HT-29 (cell line): Measurements from ENCODE around the gene WNT8B. TPM values are rescaled to one million over a fixed set of nuclear protein-coding genes. Genes with fewer than 3 reads are reported as not detected.
A peak's percentile ranks its signal among the peaks of the same experiment; 100 is the strongest.

Experiments used
- DNase-seq: peaks from one replicate; pipeline ENCODE4 v3.0.0-alpha.2; 2015; ENCODE audit warnings: low spot score
- total RNA-seq: library from RNA; depleted of rRNA; stranded (reverse); fragments of >200 nt; shearing (Covaris generic); gene quantifications from 2 replicates; pipeline ENCODE4 v1.2.3, GENCODE V29; 2014; rRNA removed

WNT8B gene, protein sequence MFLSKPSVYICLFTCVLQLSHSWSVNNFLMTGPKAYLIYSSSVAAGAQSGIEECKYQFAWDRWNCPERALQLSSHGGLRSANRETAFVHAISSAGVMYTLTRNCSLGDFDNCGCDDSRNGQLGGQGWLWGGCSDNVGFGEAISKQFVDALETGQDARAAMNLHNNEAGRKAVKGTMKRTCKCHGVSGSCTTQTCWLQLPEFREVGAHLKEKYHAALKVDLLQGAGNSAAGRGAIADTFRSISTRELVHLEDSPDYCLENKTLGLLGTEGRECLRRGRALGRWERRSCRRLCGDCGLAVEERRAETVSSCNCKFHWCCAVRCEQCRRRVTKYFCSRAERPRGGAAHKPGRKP
- total RNA-seq: 0.03 and 0.23 TPM in 2 replicates

DNA sequence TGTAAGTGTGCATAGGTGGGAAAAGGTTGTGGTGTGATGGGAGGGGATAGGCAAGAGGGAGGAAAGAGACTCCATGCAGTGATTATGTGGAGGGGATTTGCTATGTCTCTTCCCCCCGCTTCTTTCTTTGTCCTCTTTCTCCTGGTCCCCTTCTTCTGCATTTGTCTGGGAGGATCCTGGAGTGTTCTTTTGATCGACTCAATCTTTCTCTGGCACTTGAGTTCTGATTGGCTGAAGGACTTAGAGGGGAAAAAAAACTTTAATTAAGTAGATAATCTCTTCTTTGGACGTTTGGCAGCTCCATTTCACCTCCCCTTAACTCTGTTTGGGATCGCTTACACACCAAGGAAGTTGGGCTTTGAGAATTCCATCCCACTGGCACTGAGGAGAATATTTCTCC is at the start of gene WNT8B:
Gene WNT8B (plus strand): TSS at position 301 of the 400 bp plus-strand sequence. CDS start 160 bp downstream, outside the sequence.
- DNase-seq: no peak

DNA sequence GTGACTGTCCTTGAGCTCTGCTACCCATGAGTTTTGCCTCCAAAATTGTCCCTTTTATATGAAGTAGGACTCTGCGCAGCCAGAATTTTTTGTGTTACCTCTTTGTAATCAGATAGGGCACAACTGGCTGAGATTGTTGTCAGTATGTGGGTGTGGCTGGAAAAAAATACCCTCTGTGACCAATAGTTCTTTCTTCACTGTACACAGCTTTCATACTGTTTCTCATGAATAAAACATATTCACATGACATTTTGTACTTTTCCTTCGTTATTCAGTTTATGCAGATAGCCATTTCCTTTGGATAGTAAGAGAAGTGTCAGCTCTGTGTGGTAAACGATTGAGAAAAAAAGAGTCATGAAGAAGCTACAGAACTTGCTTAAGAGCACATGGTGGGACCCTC is 49.6 kb upstream of the WNT8B start:
- DNase-seq: no peak

DNA sequence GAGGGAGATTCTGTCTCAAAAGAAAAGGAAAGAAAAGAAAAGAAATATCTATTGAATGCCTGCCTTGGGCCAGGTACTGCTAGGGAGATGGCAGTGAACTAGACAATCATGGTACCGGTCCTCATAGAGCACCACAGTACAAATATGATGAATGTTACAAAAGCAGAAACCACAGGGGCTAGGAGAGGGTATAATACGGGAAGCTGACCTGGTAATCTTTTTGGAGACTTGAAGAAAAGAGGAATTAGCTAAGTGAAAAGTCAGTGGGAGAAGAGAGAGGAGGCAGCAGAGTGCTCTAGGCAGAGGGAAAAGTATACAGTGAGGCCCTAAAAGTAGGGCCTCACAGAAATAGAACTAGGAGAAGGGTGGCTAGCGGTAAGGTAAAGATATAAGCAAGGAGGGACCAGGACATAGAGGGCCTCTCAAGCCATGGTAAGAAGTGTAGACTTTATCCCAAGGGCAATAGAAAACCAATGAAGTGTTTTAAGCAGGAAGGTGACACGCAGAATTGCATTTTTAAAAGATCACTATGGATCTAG is 42.8 kb upstream of the WNT8B start:
- DNase-seq: no peak

DNA sequence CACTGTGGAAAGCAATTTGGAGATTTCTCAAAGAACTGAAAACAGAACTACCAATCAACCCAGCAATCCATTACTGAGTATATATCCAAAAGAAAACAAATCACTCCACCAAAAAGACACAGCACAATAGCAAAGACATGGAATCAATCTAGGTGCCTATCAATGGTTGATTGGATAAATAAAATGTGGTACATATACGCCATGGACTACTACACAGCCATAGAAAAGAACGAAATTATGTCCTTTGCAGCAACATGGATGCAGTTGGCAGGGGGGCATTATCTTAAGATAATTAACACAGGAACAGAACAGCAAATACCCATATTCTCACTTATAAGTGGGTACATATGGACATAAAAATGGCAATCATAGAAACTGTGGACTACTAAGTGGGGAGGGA is 35.4 kb upstream of the WNT8B start:
- no peak for DNase-seq

DNA sequence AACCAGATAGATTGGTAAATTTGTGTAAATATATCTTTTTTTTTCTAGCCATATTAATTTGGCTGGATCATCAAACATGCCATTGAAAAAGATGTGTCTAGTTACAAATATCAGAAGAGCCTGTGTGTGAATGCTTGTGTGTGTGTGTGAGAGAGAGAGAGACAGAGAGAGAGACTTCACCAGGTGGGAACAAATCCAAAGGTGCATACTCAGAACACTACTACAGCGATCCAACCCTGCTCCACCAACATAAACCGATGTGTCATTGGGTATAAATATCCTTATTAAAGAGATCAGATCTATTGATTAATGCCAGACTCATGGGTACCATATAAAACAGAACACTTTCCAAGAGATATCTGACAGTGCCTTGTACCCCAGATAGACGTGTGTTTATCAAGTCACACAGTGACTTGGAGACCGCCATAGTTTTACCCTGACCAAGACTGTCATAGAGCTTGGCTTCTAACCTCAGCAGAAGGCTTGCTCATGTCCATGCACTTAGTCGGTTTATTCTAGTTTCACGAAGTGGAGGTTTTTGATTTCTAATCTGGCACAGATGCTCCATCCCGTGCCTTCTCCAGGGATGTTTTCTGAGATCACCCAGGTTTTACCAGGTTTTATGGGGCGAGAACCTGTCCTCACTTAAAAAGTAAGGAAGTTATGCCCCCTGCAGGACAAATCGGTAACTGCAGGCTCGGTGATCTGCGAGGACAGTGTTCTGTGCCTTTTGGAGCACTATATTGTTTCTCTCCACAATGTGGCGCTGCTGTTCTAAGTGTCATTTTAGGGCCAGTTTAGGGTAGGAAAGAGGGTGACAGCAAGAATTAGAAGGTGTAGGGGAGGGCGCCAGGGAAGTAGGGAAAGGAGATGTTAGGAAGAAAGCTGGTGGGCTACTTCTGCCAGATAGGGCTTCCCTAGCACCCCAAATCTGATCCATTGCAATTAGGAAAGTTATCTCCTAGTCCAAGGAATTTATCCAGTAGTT is 29.3 kb upstream of the WNT8B start:
- DNase-seq: peak; percentile 98

DNA sequence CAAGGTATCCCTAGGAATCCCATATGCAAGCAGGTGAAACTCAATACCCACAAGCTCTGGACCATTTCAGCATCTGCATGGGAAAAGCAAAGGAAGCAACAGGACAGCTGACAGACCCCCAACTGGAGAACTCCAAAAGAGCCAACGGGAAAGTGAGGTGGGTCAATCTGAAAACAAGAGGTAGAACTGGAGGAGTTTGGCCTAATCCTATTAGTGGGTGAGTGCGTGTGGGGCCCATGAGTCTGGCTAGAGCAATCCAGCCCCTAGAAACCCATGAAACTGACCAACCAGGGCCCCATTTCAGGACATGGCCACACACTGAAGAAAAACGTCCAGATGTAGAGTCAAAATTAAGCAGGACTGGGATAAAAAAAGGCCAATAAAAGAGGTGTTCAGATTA is 26.6 kb upstream of the WNT8B start:
- DNase-seq: no peak

DNA sequence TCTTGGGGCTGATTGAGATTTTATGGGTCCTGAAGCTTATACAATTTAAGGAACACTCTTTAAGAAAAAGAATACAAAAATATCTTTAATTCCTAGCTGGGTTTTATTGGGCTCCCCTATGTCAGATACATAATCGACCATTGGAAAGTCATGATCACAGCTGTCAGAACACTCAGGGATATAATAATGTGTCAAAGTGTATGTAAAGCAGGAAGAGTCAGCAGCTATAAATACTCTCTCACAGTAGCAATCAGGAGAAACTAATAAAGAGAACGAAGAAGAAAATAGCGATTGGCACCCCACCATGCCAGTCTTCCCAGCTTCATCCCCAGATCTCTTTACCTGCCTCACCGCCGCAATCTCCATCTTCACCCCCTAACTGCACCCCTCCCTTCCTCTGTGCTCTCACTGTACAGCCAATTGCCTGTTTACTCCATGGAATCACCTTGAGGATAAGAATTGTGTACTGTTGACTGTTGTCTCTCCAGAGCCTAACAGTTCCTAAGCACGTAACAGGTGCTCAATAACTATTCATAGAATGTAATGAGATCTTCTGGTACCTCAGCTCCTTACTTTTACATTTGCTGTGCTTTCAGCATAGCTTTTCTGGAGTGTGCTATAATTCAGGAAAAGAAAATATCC is 24.0 kb upstream of the WNT8B start:
- no peak for DNase-seq

DNA sequence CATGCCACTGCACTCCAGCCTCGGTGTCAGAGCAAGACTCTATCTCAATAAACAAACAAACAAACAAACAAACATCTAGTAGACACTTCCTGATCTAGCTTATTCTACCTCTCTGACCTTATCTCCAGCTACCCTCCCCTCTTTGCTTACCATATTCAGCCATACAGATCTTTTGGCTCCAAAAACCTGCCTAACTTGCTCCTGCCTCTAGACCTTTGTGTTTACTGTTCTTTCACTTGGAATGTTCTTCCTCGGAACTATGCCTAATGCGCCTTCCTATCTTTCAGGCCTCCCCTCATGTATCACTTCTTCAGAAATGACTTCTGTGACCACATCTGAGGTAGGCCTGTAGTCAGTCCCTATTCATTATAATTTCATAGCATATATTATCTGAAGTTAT is 20.3 kb upstream of the WNT8B start:
- peak; percentile 2 for DNase-seq

DNA sequence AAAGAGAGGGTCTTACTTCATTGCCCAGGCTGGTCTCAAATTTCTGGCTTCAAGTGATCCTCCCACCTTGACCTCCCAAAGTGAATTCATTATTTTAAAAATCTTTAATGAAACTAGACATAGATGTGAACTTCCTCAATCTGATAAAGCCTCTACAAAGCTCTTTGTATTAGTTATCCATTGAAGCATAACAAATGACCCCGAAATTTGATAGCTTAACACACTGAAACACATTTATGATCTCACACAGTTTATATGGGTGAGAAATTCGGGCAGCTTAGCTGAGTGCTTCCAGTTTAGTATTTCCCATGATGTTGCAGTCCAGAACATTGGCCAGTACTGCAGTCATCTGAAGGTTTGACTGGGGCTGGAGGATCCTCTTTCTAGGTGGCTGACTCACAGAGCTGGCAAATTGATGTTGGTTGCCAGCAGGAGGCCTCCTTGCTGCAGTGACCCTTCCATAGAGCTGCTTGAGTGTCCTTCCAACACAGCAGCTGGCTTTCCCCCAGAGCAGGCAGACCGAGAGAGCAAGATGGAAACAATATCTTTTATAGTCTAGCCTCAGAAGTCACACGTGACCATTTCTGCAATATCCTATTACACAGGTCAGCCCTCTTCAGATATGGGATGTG is 16.6 kb upstream of the WNT8B start:
- peak; percentile 58 for DNase-seq

DNA sequence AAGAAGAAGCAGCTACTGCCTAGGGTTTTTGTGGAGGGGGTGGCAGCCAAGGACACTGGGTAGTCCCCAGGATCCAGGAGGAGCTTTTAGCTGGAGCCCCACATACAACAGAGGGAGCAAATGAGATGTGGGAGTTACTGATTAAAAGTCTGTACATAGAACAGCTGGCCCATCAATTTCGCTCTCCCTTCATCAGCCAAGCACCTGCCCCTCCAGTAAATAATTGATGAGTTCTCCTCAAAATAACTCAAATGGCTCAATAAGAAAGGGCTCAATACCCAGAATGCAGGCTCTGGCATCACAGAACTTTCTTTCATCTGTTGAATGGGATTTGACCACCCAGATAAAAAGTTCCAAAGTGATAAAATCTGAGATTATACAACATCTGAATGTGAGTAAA is 15.1 kb upstream of the WNT8B start:
- no peak for DNase-seq

DNA sequence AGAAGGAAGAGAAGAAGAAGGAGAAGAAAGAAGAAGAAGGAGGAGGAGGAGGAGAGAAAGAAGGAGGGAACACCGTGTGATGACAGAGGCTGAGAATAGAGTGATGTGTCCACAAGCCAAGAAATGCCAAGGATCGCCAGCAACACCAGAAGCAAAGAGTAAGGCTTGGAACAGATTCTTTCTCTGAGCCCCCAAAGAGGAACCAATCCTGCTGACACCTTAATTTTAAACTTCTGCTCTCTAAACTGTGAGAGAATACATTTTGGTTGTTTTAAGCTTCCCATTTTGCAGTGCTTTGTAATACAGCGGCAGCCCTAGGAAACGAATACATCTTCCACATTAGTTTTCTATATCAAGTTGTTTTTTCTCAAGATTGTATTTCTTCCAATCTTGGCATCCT is 13.9 kb upstream of the WNT8B start:
- DNase-seq: no peak

DNA sequence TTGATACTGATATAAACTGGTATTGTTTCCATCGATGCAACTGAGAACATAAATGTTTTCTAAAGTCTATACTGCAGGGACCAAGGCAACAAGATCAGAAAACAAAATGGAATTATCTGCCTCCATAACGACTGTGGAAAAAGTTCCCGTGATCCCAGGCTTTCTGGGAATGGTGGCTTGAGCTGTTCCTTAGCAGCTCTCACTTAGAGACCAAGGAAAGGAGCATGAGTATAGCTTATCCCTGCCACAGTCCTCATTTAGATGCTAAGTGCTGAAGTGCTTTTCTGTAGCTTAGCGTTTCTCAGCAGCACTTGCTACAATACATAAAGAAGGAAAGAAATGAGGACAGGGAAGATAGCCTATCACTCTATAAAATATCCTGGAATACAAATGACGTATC is 5.5 kb downstream of the WNT8B start:
- DNase-seq: no peak

DNA sequence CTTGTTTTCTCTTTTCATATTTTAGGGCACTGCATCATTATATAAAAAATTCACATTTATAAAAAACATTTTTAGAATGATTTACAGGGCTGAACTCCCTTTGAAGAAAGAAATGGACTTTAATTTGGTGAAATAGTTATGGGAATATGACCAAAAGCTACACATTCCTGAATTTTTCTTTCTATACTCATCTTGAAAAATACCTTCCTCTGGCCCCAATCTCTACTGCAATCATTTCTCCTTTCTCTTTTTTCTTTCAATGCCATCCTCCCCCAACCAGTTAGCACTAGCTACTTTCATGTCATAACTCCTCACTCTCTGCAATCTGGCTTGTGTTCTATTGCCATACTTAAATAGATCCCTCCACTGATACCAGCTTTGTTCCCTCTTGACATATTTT is 6.2 kb downstream of the WNT8B start:
- no peak for DNase-seq

DNA sequence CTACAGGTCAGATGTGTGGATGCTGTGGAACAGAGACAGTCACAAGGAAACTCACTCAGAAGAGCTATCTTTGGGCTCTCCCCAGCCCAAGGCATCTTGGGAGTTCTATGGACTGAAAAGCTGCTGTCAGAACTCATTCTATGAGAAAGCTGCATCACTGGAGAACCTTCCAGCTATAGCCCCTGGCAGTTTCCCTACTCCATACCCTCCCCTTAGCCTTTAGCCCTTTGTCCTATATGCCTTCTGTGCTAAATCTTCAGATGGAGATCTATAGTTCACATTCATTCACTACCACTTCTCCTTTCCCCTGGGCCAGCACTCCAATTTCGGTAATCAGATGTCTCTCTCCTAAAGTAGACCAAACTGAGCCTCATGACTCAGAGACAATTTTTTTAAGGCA is 6.9 kb downstream of the WNT8B start:
- no peak for DNase-seq

DNA sequence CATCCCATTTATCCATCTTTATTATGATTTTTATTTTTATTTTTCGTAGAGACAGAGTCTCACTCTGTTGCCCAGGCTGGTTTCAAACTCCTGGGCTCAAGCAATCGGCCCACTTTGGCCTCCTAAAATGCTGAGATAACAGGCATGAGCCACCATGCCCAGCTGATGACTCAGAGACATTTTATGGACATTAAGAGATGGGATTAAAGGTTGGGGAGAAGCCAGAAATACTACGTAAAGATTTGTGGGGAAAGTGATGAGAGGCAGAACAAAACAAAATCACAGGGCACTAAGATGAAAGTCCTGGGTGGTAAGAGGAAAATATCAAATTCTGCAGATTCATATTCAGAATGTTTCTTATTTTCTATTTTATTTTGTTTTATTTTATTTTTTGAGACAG is 7.6 kb downstream of the WNT8B start:
- no peak for DNase-seq

DNA sequence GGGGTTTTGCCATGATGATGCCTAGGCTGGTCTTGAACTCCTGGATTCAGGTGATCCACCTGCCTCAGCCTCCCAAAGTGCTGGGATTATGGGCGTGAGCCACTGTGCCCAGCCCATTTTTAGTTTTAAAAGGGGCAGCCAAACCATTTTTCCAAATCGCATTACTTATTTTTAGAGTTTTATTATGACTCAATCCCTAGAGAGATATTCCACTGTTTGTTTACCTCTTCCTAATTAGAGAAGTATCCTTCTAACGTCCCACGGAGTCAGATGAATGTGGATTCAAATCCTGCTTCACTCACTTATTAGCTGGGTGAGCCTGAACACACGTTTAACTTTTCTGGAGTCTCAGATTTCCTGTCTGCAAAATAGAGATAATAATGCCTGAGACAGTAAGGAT is 15.2 kb downstream of the WNT8B start:
- DNase-seq: no peak

DNA sequence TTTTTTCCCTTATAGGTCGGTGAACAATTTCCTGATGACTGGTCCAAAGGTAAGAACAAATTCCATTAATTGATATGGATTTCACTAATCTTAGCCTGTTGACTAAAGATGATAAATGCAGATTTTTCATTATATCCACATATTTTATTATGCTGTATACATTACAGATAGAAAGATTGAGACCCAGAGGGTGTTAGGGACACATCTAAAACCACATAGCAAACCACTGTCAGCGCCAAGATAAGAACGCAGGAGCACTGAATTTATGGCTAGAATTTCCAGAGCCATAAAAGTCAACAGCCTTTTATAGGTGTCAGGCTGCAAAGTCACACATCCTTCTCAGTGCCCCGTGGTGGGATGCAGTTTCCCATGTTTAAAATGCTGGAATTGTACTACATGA is 16.2 kb downstream of the WNT8B start:
- no peak for DNase-seq

DNA sequence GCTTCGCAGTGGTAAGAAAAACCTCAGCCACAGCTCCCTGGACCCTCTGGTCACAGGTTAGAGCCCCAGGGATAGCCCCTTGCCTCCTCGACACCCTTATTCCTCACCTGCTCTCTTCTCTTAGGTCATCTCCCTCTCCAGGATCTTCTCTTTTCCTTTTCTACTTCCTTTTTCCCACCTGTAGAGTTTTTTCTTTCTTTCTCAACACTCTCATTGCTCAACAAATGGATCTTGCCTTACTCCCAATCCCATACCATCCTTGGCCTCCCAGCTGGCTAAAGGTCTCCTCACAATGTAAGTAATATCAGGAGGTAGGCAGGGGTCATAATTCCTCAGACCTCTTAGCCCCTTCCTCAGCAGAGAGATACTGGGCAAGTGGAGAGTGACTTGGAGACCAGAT is 17.2 kb downstream of the WNT8B start:
- DNase-seq: no peak

DNA sequence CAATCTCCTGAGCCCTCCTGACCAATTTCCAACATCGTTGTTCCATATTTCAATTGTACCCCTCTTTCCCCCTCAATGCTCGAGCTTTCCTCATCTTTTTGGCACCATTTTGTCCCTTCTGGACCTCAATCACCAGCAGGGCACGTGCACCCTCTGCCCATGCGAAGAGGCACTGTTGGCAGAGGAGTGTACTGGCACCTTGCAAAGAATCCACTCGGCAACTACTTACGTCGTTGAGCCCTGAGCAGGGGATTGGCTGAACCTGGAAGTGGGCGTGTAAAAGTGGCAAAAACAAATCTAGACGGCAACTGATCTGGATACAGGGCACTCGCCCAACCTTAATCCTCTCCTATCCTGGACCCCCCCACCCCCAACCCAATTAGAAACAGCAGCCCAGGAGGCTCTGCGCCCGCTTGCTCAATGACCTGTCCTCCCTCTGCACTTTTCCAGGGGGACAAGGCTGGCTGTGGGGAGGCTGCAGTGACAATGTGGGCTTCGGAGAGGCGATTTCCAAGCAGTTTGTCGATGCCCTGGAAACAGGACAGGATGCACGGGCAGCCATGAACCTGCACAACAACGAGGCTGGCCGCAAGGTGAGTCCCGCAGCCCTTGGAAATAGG is 18.8 kb downstream of the WNT8B start:
- DNase-seq: peak; percentile 93

DNA sequence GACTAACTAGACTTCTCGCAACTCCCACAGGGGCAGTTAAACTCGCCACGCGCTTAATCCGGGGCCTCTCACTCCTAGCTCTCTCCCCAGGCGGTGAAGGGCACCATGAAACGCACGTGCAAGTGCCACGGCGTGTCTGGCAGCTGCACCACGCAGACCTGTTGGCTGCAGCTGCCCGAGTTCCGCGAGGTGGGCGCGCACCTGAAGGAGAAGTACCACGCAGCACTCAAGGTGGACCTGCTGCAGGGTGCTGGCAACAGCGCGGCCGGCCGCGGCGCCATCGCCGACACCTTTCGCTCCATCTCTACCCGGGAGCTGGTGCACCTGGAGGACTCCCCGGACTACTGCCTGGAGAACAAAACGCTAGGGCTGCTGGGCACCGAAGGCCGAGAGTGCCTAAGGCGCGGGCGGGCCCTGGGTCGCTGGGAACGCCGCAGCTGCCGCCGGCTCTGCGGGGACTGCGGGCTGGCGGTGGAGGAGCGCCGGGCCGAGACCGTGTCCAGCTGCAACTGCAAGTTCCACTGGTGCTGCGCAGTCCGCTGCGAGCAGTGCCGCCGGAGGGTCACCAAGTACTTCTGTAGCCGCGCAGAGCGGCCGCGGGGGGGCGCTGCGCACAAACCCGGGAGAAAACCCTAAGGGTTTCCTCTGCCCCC is 19.5 kb downstream of the WNT8B start:
- DNase-seq: peak; percentile 70

DNA sequence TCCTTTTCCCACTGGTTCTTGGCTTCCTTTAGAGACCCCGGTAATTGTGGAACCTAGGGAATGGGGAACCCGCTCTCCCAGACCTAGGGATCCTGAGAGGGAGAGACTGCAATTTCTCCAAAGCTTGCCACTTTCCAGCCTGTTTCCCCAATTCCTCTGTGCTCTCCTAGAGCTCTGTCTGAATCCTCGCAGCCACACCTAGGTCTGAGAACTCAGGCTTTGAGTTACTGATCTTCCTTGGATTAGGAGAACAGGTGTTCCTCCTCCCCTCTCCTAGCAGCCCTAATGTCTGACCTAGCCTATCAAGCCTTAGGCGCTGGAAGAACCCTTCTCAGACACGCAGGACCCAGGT is 20.0 kb downstream of the WNT8B start:
- DNase-seq: no peak
